HG03342 (cell line): ENCODE data around the gene AMN.

Source experiments
- ATAC-seq: cut with Tn5 transposase; IDR thresholded peaks from one replicate; pipeline ENCODE4 v1.9.1; 2021; ENCODE audit warnings: mild to moderate bottlenecking, moderate library complexity; ENCODE audit not compliant: unreplicated experiment

The AMN gene

DNA sequence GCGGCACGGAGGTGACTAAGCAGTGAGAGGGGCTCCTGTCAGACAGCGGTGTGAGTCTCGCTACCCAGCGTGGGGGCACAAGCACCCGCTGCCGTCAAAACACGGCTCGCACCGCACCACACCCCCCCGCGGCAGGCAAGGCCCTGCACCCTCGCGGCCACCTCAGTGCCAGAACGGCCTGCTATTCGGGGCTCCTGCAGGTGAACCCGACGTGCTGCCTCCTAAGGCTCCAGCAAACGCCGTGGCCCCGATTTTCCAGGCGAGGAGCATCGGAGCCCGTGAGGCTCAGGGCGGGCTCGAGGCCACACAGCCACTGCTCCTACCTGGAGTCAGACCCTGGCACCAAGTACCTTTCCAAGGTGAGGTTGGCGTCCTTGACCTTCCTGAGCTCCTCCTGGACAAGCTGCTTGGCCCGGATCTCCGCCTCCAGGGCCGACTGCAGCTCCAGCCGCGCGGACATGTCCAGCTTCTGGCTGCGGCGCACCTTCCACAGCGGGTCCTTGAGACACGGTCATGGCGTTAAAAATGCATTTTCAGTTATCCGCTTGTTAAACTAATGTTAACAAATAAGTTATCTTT is 41.8 kb downstream of the AMN start:
- ATAC-seq, result no peak

DNA sequence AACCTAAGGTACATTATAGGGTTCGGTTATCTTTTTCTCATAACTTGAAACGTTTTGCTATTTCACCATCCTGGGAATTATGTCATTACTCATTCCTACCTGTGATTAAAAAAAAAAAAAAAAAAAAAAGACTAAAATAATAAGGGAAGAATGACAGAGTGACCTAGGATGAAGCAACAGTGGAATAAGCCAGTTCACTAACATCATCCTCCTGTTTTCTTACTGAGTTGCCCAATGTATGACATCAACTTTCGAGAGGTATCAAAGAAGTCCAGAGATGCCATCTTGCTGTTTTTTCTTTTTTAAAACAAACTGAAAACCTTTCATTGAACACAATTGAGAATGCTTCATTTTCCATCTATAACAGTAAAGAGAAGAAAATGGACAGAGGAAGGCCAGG is 42.8 kb downstream of the AMN start:
- no peak for ATAC-seq

DNA sequence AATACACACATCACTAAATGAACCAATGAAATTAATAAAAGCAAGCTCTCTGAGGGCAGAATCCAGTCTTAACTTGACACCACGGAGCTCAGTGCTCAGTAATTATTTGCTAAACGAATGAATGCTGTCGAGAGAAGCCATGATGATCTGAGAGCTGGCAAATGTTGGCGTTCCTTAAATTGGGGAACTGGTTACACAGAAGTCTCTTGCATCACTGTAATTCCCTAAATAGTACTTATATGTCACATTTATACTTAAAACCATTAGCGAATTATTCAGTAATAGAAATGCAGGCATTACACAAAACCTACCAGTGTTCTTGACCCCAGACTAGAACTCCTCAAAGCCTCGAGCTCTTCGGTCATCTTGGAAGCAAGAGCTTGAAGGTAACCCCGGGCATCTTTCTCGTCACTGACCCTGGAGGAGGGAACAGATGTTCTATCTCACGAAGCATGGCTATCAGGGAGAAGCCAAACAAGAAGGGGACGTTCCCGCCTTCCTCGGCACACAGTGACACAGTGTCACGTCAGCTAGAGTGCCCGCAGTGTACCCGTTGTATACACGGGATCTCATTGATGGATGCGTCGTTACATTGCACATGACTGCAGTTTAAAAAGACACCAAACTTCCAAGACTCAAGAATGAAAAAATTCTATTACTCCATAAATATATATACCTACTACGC is 43.6 kb downstream of the AMN start:
- no peak for ATAC-seq

DNA sequence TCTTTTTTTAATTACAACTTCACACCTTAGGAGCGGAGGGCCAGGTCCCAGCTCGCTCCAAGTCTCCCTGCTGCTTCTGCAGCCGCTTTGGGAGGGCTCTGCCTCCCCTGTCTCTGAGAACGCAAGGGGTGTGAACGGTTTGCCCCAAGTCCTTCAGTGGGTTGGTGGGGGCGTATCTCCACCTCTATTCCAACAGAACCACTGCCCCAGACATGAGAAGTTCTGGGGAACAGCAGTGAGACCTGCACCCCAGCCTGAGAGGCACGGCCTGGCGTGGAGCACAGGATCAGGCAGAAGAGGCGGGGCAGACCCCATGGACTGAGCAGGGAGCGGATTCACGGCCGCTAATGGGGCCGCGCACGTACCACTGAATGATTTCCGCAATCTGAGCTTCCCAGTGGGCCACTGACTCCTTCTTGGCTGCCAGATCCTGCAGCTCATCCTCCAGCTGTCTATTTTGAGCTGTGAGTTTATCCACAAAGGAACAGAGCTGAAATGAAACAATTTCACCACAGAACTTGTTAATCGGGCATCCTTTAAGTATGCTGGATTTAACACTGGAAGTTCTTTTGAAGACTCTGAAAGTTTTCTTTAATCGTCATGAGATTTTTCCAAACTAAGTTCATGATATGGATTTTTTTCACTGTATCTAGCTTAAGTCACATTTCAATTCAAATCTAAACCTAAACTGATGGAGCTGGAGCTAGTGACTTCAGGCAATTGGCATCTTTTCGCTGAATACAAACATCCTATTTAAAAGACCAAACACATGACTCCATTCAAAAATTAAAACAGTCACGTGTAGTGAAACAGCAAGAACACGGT is 44.4 kb downstream of the AMN start:
- no peak for ATAC-seq

DNA sequence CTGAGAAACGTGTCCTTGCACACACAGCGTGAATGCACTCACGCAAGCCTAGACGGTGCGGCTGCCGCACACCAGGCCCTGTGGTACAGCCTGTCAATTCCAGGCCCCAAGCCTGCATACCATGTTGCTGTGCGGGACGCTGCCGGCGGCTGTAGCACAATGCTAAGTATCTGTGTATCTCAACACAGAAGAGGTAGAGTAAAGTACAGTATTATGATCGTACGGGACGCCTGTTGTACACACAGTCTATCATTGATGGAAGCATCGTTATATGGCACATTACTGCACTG is 45.0 kb downstream of the AMN start:
- ATAC-seq, result no peak

DNA sequence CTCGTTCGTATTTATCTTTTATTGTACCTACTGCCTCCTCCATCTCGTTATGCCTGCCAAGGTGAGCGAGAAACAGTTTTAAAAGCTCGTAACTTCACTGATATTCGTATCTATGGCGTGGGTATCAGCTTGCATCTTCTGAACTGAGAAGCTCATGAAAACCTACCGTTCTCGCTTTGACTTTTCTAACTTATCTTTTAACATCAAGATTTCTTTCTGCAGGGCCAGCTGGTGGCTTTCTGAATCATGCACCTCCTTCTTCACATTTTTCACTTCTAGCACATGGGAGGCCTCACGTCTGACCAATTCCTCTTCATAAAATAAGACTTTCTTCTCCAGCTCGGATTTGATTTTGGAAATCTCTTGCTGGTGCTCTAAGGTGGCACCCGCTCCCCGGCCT is 45.8 kb downstream of the AMN start:
- no peak for ATAC-seq

DNA sequence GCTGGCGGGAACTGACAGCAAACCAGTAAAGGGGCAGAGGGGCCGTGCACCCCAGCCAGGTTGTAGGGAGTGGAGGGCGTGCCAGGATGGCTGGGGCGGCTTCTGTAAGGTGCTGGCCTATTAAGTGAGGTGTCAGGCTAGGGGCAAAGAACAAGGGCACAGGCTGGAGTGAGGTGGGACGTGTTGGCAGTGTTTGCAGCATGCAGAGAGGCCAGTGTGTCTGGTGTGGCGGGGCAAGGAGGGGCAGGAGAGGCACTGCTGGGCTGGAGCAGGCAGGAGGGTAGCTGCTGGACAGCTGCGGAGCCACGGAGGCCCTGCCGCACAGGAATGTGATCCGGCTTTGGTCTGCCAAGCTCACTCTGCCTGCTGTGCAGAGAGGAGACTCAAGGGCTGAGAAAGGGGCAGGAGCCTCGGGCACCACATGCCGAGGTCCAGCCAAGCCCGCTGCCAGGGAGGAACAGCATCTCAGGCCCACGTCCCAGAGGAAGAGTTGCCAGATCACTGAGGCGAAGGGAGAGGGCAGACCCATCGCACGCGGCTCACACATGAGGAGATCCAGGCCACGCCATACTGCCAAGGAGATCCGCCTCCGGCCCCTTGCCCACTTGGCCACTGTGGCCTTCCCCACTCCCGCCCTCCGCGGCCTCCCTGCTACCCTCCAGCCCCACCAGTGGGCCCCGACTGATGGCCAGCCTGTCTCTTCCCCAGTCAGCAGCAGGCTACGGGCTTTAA is 46.8 kb downstream of the AMN start:
- ATAC-seq, result no peak

DNA sequence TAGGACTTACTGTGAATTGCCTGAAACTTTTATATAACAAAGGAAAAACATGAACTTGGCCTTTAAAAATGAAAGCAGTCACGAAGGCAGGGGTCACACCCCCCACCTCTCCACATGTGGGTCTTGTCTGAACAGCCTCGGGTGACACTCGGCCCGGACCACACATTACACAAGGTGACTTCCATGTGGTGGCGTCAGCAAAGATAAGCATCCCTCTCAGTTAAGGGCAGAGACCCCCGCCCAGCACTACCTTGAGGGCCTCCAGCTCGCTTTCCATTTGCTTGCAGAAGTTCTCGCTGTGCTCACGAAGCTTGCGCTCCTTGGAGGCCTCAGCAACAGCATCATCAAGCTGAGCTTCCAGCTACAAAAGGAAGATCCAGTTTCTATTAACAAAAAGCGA is 47.4 kb downstream of the AMN start:
- no peak for ATAC-seq

DNA sequence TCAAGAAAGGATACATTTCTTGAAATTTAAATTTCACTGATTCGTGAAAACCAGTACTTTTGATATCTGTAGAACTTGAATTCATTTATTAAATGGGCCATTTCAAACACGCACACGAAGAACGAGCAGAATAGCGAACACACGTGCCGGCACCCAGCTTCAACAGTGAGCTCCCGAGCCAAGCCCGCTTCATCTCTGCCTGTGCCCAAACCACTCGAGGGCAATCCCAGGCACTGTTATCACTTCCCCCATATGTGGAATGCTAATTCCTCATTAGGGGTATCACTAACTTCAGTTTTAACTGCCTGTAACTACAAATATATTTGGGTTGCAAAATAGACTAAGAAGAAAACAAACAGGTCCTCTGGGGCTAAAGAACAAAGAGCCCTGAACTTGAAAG is 48.0 kb downstream of the AMN start:
- no peak for ATAC-seq

DNA sequence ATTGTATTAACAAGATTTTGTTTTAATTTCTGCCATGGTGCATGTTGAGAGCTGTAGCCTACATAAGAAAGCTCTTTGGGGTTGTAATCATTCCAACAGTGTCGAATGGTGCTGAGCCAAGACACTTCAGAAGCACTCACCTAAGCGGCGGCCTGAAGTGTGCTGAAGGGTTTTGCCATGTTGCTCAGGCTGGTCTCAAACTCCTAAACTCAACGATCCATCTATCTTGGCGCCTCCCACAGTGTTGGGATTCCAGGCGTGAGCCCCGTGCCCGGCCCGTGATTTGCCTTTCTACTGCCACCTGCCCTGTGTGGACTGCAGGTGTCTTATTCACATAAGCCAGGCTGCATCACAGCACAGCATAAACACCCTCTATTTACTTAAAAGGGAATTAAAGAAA is 48.9 kb downstream of the AMN start:
- ATAC-seq, result no peak

DNA sequence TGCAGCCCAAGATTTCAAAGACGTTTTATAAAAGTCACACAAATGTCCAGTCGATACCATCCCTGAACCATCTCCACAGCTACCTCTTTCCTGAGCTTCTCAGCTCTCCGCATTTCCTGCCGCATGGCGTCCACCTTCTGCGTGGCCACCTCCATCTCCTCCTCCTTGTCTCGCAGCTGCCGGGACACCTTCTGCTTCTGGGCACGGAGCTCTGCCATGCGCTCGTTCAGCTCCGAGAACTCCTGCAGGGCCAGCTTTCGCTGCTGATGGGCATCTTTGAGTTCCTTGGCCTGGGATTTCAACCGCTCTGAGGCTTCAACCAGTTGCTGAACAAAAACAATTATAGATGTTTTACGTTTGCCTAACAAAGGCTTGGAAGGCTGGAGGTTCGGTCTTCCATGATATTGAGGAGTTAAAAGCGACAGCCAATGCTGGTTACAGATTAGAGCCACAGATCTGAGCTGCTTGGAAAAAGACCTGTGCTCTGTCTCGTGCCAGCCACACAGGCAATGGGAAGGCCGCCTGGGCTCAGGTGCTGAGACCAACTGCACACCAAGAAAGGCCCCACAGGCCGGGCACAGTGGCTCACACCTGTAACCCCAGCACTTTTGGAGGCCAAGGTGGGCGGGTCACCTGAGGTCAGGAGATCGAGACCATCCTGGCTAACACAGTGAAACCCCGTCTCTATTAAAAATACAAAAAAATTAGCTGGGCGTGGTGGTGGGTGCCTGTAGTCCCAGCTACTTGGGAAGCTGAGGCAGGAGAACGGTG is 49.6 kb downstream of the AMN start:
- ATAC-seq, result no peak

DNA sequence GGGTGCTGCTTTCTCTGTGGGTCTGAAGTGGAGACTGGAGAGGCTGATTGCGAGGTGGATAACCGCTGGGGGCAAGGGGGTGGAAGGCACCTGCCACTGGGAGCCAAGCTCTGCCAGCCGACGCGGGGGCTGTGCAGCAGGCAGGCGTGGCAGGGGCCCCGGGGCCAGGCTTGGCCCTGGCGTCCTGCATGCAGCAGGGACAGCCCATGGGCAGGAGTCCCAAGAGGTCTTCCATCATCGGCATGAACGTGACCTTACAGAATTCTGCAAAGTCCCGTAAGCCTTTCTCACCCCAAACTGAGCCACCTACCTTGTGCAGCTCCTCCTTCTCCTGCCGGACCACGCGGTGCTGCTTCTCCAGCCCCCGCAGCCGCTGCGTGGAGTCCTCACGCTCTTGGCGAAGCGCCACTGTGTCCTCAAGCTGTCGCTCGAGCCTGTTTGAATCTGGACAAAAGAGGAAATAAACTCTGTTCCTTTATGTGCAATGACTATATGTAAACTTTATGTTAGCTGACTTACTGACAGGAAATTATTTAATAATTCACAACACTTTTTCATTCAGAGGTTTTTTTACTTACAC is 51.3 kb downstream of the AMN start:
- ATAC-seq, result no peak

DNA sequence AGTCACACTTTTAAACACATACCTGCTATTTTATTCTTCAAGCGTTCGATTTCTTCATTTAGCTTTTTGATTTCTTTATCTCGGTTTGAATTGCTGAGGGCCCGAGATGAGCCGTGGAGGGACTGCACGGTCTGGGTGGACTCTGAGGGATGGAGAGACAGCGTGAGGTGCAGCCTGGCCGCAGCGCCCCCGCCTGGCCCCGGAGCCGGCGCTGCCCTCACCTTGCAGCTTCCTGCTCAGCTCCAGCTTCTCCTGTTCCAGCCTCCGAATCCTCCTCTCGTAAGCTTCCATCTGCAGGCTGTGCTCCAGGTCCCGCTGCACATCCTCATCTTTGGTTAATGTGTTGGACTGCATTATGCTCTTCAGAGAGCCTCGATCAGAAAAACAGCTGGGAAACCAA is 53.2 kb downstream of the AMN start:
- ATAC-seq, result no peak

DNA sequence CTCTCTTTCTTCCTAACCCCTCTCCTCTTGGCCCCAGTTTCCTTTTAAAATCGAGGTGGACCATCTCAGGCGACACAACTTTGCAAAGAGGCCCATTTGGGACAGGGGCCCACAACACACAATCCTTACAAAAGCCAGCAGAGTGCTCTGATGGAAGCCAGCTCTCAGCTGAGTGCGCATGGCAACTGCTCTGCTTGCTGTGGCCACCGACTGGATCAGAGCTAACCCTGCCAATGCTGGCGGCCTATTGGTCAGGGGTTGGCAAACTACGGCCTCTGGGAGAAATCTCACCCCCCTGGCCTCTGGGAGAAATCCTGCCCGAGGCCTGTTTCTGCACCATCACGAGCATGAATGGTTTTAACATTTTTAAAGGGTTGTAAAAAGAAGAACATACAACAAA is 55.0 kb downstream of the AMN start:
- ATAC-seq, result no peak

DNA sequence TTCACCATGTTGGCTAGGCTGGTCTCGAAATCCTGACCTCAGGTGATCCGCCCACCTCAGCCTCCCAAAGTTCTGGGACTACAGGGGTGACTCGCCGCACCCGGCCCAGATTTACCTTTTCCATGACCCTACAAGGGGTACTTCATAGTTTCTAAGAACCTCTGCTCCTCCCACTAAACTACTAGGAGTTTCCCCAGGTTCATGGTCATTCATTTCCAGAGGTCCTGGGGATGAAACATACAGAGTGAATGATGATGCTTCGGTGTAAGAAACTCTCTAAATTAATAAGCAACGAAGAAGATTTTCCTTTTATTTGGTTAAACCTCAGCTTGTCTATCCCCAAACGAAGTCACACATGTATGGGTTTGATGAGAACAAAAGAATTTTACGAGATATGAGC is 56.9 kb downstream of the AMN start:
- ATAC-seq, result no peak

DNA sequence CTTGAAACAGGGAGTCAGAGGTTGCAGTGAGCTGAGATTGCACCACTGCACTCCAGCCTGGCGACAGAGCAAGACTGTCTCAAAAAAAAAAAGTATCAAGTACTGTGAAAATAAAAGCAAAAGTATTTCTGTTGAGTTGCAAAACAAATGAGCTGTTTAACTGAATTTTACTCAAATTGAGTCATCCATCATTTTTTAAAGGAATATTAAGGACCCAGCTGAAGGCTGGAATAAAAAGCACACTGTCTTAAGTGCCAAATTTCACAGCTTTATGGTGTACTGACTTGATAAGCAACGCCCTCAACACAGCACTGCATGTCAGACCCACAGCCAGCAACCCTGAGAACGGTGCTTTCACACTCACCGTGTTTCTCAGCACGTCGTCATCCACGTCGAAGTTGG is 57.9 kb downstream of the AMN start:
- no peak for ATAC-seq
